ENCODE results near the gene FCER2. TPM values are rescaled to one million over a fixed set of nuclear protein-coding genes. Genes with fewer than 3 reads are reported as not detected.

FCER2 gene
- total and polyA plus RNA-seq, 2 of the 13 experiments (the other 11 are each of a cell fraction or from before 2014, with no cell fraction given) = not detected

DNA sequence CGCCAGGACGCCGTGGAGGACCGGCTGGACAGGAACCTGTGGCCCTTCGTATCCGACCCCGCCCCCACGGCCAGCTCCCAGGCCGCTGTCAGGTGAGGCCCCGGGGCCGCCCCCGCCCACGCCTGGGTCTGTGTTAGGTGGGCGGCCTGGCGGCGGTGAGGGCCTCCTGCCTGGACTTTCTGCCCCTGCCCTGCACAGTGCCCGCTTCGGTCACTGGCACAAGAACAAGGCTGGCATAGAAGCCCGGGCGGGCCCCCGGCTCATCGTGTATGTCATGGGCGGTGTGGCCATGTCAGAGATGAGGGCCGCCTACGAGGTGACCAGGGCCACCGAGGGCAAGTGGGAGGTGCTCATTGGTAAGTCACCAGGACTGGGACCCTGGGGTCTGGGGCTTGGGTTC lies 54.8 kb downstream of the FCER2 start:
- H3K4me2 ChIP-seq (ENCODE audit: low read depth, low read length) = no peak overlapping the region
- no peaks in the 10 kb centered on the region for H4K20me1 ChIP-seq (ENCODE audit: insufficient read depth, low read length)
- no peak overlapping the region for H3K27ac ChIP-seq (ENCODE audit: extremely low read length, insufficient read depth, low read length)
- no peak for DNase-seq (ENCODE audit: low spot score)
- no peaks in the 10 kb centered on the region for H3K79me2 ChIP-seq (ENCODE audit: insufficient read depth, low read length)
- TF ChIP-seq RBFOX2 (IDR thresholded peaks at IDR 0.05; ENCODE audit: low read depth, low read length) (peak; percentile 36; the same call in 1 of the 2 replicates), YEATS2 (CRISPR knock-in tag; IDR thresholded peaks at IDR 0.05; ENCODE audit: borderline replicate concordance) (no peak), ZNF543 (CRISPR knock-in tag; IDR thresholded peaks at IDR 0.05) (no peak)
- TF ChIP-seq, protein P1, sequence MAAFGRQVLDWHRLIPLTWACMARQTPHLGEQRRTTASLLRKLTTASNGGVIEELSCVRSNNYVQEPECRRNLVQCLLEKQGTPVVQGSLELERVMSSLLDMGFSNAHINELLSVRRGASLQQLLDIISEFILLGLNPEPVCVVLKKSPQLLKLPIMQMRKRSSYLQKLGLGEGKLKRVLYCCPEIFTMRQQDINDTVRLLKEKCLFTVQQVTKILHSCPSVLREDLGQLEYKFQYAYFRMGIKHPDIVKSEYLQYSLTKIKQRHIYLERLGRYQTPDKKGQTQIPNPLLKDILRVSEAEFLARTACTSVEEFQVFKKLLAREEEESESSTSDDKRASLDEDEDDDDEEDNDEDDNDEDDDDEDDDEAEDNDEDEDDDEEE (CRISPR knock-in tag; IDR thresholded peaks at IDR 0.05) = no peak
- CTCF ChIA-PET (ENCODE audit: low intra/inter-chr PET ratio, low total read pairs) = no interaction called here
- H2AFZ ChIP-seq (ENCODE audit: low read length) = no peak overlapping the region
- H3K36me3 ChIP-seq (replicated peaks in 1 of 2; ENCODE audit: control insufficient read depth in 1 of 2, insufficient read depth in 2 of 2, low read length in 2 of 2) = no peaks in the 10 kb centered on the region
- H3K4me1 ChIP-seq (ENCODE audit: insufficient read depth, low read length) = peaks cover under 1% of the 10 kb centered on the region
- BruUV-seq (replicated peaks) = no TSS peak
- no peaks in the 10 kb centered on the region for H3K9me3 ChIP-seq (ENCODE audit: low read length)
- FAIRE-seq = no peak
- no peak for ATAC-seq
- WGBS (ENCODE audit: low lambda C conversion rate) = 100% methylated on average over 1 of the region's 26 CpGs
- POLR2A ChIA-PET = no interaction called here
- H3K4me3 ChIP-seq (replicated peaks in 1 of 3; ENCODE audit: insufficient read depth in 1 of 3, low read depth in 2 of 3, low read length in 3 of 3) = no peak overlapping the region
- in situ Hi-C loops (cut with HindIII; ENCODE audit: extremely low pct_ligation_motif_present, low pct_unique_long_range_greater_than_20kb) = no loop called here
- intact Hi-C loops (cut with micrococcal nuclease; ENCODE audit: unreplicated experiment) = no loop called here
- H3K9ac ChIP-seq (ENCODE audit: insufficient read depth, low read depth, low read length) = no peak overlapping the region
- no peaks in the 10 kb centered on the region for H3K27me3 ChIP-seq (ENCODE audit: control insufficient read depth in 1 of 2, insufficient read depth in 2 of 2, low read length in 2 of 2)

DNA sequence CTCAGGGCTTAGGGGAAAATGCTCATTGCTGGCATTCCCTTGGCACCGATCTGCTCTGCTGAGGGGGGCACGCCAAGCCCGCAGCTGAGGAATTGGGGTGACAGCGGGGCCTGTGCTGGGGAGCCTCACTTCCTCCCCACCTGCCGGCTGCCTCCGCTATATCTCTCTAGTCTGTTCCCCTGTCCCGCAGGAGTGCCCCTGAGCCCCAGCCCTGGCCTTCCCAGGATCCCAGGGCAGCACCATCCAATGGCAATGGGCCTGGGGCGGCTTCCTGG lies 55.6 kb downstream of the FCER2 start:
- Histone ChIP-seq H3K27ac (ENCODE audit: extremely low read length, insufficient read depth, low read length) (no peak overlapping the region), H3K4me2 (ENCODE audit: low read depth, low read length) (no peak overlapping the region), H3K4me3 (replicated peaks in 1 of 3; ENCODE audit: insufficient read depth in 1 of 3, low read depth in 2 of 3, low read length in 3 of 3) (no peak overlapping the region), H3K4me1 (ENCODE audit: insufficient read depth, low read length) (no peaks in the 10 kb centered on the region), H3K36me3 (replicated peaks in 1 of 2; ENCODE audit: control insufficient read depth in 1 of 2, insufficient read depth in 2 of 2, low read length in 2 of 2) (no peaks in the 10 kb centered on the region), H3K9me3 (ENCODE audit: low read length) (no peaks in the 10 kb centered on the region), H3K9ac (ENCODE audit: insufficient read depth, low read depth, low read length) (no peak overlapping the region), H4K20me1 (ENCODE audit: insufficient read depth, low read length) (no peaks in the 10 kb centered on the region), H3K79me2 (ENCODE audit: insufficient read depth, low read length) (no peaks in the 10 kb centered on the region), H2AFZ (ENCODE audit: low read length) (no peak overlapping the region), H3K27me3 (ENCODE audit: control insufficient read depth in 1 of 2, insufficient read depth in 2 of 2, low read length in 2 of 2) (no peaks in the 10 kb centered on the region)
- ATAC-seq (no peak), DNase-seq (ENCODE audit: low spot score) (no peak), FAIRE-seq (no peak)
- no TSS peak for BruUV-seq (replicated peaks)
- in situ Hi-C loops (cut with HindIII; ENCODE audit: extremely low pct_ligation_motif_present, low pct_unique_long_range_greater_than_20kb) = no loop called here
- intact Hi-C loops (cut with micrococcal nuclease; ENCODE audit: unreplicated experiment) = no loop called here
- ChIA-PET CTCF (ENCODE audit: low intra/inter-chr PET ratio, low total read pairs) (no interaction called here), POLR2A (no interaction called here)
- TF ChIP-seq ZNF543 (CRISPR knock-in tag; IDR thresholded peaks at IDR 0.05) (no peak), BRD4 (CRISPR knock-in tag; IDR thresholded peaks at IDR 0.05) (no peak), BRCA1 (CRISPR knock-in tag; IDR thresholded peaks at IDR 0.05) (no peak), CBX5 (CRISPR knock-in tag; IDR thresholded peaks at IDR 0.05; ENCODE audit: borderline replicate concordance) (no peak), ETV5 (CRISPR knock-in tag; IDR thresholded peaks at IDR 0.05; ENCODE audit: borderline replicate concordance) (no peak), PHF21A (CRISPR knock-in tag; IDR thresholded peaks at IDR 0.05) (no peak)
- WGBS (ENCODE audit: low lambda C conversion rate) = no CpG with 5 or more reads among the region's 8 CpGs
